IPS DF 19.7 (cell line): ENCODE results near the gene RECQL5.

ENCODE experiments used
- DNase-seq: peaks from one replicate; pipeline ENCODE4 v3.0.0-alpha.2; 2013; ENCODE audit warnings: low read depth, low spot score

The RECQL5 gene

GRCh38 chr17:75633486-75634375 lies 33.2 kb downstream of the RECQL5 start:
- DNase-seq, result peak; percentile 81

DNA sequence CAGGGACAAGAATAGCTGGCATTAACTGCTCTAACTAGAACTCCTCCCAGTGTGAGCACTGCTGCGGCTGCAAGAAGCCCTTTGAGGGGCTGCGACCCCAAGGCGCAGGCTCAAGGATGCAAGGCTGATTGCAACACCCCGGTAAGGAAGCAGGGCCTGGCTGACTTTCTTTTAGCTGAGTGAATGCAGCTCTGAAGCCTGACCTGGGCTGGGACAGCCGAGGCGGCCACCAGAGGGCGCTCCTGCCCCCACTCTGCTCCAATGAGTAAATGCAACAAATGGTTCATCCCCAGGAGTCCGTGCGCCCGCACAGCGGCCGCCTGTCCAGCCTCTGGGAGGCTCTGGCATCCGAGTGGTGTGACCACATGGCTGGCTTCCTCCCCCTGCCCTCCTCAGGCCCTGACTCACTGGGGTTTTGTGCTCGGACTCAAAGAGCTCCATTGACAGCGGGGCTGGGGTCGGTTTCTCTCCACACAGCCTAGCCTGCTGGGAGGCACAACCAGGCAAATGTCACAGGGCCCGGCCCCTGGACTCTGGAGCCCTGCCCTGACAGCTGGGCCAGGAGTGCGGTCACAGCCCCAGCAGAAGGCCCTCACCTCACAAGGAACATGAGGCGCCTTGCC lies 34.0 kb downstream of the RECQL5 start, which contains the start of gene SMIM5:
Gene SMIM5, plus strand, starts transcription at position 572 of the 623 bp plus-strand sequence. CDS start 6,768 bp downstream, outside the sequence.
- peak; percentile 40 for DNase-seq

GRCh38 chr17:75632428-75632827 lies 34.5 kb downstream of the RECQL5 start:
- DNase-seq, result no peak

DNA sequence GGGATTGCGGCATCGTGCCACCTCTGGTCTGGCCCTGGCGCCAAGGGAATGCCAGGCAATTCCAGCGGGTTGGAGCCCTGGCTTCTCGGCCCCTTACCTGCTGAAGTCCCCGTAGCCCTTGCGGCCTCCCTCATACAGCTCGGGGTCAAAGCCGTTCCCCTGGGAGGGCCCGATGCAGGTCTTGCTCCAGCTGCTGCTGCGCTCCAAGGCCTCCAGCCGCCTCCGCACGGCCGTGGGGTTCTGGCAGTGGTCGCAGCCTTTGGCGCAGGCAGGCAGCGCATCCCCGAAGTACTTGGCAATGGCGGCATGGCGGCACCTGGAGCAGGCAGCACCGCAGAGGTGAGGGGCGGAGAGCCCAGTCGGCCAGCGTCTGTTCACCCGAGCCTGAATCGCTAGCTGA lies 35.6 kb downstream of the RECQL5 start:
- DNase-seq, result no peak

GRCh38 chr17:75630071-75630917 lies 36.7 kb downstream of the RECQL5 start:
- no peak for DNase-seq

DNA sequence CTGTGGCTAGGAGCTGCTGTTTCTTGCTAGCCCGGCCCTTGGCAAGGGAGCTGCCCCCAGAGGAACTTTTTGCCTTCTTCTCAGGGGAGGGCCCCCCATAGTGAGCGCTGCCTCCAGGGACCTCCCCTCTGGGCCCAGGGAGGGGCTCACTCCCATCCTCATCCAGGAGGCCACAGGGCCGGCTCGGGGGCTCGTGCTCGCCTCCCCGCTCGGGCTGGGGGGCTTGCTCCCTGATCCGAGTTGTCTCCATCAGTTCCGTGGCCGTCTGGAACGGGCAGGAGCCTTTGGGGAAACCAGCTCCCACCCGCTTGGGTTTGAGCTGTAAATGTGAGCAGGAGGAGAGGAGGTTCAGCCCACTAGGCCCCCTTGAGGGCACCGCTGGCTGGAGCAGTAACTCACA lies 37.8 kb downstream of the RECQL5 start:
- DNase-seq, result no peak

- DNase-seq, result no peak
Measured at GRCh38 chr17:75628425-75628824, 38.5 kb downstream of the RECQL5 start.

DNA sequence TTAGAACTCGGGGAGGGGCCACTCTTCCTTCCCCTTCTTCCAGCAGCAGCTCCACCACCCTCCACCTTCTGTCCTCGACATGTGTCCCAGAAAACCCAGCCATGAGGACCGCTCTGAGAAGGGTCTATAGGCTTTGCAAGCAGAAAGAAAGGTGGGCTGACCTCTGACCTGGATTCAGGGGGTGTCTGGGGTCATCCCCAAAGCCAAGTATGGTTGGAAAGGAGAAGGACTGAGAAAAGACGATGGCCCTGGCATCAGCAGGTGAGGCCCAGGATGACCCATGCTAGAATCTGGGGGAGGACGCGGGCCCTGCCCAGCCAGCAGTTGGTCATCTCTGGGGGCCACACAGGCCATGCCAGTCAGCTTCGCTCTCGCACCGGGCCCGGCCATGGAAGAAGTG lies 39.9 kb downstream of the RECQL5 start:
- DNase-seq, result no peak

DNA sequence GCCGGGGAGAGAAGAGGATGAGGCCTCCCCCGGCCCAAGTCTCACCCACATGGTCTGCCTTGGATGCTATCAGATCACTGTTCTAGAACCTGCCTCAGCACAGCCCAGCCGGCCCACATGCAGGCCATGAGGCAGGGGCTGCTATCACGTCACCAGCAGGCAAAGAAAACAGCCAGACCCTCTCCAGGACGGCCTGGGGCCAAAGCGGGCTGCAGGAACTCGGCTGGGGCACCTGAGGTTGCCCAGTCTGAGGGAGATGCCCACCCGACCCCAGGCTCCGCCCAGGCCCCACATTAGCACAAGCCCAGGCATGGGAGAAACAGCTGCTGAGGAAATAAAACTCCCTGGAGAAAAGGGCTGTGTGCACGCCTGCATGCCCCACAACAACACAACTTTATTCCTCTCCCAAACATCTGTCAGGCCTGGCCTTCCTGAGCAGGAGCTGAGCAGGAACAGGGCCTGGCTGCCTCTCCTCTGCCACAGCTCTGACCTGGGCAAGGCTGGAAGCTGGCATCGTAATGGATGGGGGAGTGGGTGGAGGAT lies 40.4 kb downstream of the RECQL5 start:
- DNase-seq, result no peak

DNA sequence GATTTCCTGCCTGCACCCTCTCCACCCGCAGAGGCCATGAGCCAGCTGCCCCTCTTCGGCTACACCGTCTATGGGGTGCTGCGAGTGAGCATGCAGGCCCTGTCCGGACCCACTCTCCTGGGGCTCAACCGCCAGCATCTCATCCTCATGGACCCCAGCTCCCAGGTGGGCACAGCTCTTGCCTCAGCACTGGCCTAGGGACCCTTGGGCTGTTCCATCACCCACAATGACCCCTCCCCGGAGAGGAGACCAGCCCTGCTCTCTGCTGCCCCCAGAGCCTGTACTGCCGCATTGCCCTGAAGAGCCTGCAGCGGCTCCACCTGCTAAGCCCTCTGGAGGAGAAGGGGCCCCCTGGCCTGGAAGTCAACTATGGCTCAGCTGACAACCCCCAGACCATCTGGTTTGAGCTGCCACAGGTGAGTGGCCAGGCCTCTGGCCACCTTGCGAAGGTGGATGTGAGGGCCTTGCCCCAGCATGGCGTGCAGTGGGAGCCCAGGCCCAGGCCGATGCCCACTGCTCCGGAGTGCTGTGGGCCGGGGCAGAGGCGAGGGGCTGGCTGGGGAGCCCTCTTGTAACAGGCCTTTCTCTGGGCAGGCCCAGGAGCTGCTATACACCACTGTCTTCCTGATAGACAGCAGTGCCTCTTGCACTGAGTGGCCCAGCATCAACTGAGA lies 41.0 kb downstream of the RECQL5 start:
- DNase-seq, result no peak

DNA sequence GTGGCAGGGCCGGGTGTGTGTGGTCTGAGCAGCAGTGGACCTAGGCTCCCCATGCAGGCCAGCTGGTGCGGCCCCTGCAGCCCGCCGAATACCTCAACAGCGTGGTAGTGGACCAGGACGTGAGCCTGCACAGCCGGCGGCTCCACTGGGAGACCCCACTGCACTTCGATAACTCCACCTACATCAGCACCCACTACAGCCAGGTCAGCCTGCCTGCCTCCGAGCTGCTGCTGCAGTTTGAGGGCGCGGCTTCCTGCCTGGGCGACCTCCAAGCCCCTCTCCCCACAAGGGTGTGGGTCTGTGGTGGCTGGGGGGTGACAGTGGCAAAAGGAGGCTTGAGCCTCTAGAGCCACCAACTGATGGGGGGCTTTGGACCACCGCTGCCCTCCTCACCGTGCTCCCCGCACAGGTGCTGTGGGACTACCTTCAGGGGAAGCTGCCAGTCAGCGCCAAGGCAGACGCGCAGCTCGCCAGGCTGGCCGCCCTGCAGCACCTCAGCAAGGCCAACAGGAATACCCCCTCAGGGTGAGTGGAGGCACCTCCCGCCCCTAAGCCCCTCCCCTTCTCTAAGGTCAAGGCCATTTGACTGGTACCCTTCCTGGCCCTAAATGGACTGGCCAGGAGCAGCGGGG lies 42.1 kb downstream of the RECQL5 start:
- DNase-seq, result no peak

DNA sequence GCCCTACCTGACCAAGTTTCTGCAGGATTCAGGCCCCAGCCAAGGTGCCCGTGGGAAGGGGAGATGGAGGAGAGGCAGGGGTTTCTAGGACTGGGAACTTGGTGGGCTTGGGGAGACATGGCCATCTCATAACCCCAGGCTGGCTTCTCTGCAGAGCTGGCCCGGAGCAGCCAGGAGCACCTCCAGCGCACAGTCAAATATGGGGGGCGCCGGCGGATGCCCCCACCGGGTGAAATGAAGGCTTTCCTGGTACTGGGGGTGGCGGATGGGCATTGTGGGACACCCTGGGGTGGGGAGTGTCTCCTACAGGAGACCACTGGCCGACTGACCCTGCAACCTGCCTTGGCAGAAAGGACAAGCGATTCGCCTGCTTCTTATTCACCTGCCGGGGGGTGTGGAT lies 42.9 kb downstream of the RECQL5 start:
- no peak for DNase-seq

DNA sequence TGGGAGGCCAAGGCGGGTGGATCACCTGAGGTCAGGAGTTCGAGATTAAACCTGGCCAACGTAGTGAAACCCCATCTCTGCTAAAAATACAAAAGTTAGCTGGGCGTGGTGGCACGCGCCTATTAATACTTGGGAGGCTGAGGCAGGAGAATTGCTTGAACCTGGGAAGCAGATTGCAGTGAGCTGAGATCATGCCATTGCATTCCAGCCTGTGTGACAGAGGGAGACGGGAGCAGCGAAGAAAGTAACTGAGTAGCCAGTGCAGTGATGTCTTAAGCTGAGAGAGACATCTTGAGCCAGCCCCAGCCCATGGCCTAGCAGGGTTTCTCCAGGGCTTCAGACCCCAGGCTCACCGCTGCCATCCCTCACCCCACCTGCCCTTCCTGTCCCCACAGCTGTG lies 43.6 kb downstream of the RECQL5 start:
- no peak for DNase-seq

DNA sequence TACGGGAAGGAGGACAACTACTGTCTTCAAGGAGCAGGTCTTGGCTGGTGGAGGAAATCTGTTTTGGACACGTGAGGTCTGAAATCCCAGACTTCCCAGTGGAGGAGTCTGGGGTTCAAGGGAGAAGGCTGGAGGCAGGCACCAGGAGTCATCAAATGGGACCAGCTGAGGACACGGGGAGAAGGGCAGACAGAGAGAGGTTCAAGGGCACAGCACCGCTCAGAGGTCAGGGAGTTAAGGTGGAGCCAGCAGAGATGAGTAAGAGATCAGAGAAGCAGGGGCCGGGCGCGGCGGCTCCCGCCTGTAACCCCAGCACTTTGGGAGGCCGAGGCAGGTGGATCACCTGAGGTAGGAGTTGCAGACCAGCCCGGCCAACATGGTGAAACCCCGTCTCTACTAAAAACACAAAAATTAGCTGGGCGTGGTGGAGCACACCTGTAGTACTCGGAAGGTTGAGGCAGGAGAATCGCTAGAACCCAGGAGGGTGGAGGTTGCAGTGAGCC lies 44.1 kb downstream of the RECQL5 start:
- DNase-seq, result no peak

DNA sequence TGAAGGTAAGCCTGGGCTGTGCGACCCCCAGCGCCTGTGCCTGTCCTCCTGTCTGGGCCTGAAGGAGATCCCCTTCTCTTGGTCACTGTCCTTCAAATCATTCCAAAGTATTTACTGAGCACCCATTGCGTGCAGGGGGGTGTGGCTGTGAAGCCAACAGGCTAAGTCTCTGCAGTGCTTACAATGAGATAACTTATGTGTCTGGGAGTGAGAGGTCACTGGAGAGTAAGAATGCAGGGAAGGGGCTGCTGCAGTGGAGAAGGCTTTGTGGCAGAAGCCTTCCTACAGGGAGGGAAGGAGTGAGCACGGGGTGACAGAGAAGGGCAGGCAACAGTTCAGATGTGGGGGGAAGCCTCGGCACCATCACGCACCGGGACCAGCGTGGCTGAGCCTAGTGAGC lies 44.9 kb downstream of the RECQL5 start:
- no peak for DNase-seq

GRCh38 chr17:75621489-75621888 lies 45.5 kb downstream of the RECQL5 start:
- no peak for DNase-seq

GRCh38 chr17:75619506-75620431 lies 47.2 kb downstream of the RECQL5 start:
- DNase-seq, result peak; percentile 54

- no peak for DNase-seq
Measured at GRCh38 chr17:75617675-75618074, 49.3 kb downstream of the RECQL5 start.

- no peak for DNase-seq
Measured at GRCh38 chr17:75617218-75617617, 49.7 kb downstream of the RECQL5 start.
